A549 (cell line): Measurements from ENCODE around the gene TMEM97.

Experiments used
- BHLHE40 ChIP-seq: IDR thresholded peaks from 2 replicates; pipeline ENCODE4 v1.6.1; 2012; ENCODE audit warnings: low read depth, low read length, inconsistent platforms
- CHD4 ChIP-seq: fragments of 200-600 bp; sonication (generic); IDR thresholded peaks from 2 replicates; pipeline ENCODE4 v1.6.1; 2016; ENCODE audit warnings: antibody characterized with exemption, mild to moderate bottlenecking, borderline replicate concordance
- EP300 ChIP-seq, 2 experiments: fragments of >200 bp; sonication (Bioruptor Twin); formaldehyde crosslinking; IDR thresholded peaks; 2 replicates in 1 of 2; 3 replicates in 1 of 2; pipeline ENCODE4 v1.6.1; 2016 to 2017
- ESRRA ChIP-seq: fragments of 150-350 bp; IDR thresholded peaks from 2 replicates; pipeline ENCODE4 v1.6.1; 2014; ENCODE audit warnings: mild to moderate bottlenecking, low read length, borderline replicate concordance
- HDAC2 ChIP-seq: fragments of 200-600 bp; sonication (generic); IDR thresholded peaks from 2 replicates; pipeline ENCODE4 v1.6.1; 2016
- HOXA7 ChIP-seq: fragments of 250-450 bp; sonication (Bioruptor Pico); IDR thresholded peaks from 2 replicates; pipeline ENCODE4 v1.5.0; 2020; ENCODE audit warnings: mild to moderate bottlenecking, moderate library complexity
- JUN ChIP-seq, 2 experiments: fragments of >200 bp; sonication (Bioruptor Twin); formaldehyde crosslinking; IDR thresholded peaks; 2 replicates in 1 of 2; 3 replicates in 1 of 2; pipeline ENCODE4 v1.6.1; 2016 to 2017
- JUNB ChIP-seq: fragments of >200 bp; sonication (Bioruptor Twin); formaldehyde crosslinking; IDR thresholded peaks from 2 replicates; pipeline ENCODE4 v1.6.1; 2016
- MYC ChIP-seq: IDR thresholded peaks from 2 replicates; pipeline ENCODE4 v1.6.1; 2012; ENCODE audit warnings: mild to moderate bottlenecking, inconsistent platforms, low read length, improper control_type of control experiment, borderline replicate concordance
- POLR2A ChIP-seq: IDR thresholded peaks from 2 replicates; pipeline ENCODE4 v1.6.1; 2012; ENCODE audit warnings: mild to moderate bottlenecking, low read length
- POLR2AphosphoS2 ChIP-seq: conservative IDR thresholded peaks from 2 replicates; pipeline ENCODE4 v1.6.1; 2012; ENCODE audit warnings: low read length, improper control_type of control experiment, inconsistent platforms
- RAD21 ChIP-seq, 2 experiments: fragments of >200 bp in 1 of 2; sonication (Bioruptor Twin) in 1 of 2; formaldehyde crosslinking in 1 of 2; IDR thresholded peaks in 1 of 2; conservative IDR thresholded peaks in 1 of 2; 2 replicates in 1 of 2; 3 replicates in 1 of 2; pipeline ENCODE4 v1.6.1; 2012 to 2018; ENCODE audit warnings: inconsistent platforms in 1 of 2
- TF ChIP-seq, protein P1 (sequence below): fragments of >200 bp; sonication (Bioruptor Twin); formaldehyde crosslinking; IDR thresholded peaks from 3 replicates; pipeline ENCODE4 v1.5.1; 2016
- TF ChIP-seq, protein P2 (sequence below): IDR thresholded peaks from 2 replicates; pipeline ENCODE4 v1.6.1; 2012

DNA sequence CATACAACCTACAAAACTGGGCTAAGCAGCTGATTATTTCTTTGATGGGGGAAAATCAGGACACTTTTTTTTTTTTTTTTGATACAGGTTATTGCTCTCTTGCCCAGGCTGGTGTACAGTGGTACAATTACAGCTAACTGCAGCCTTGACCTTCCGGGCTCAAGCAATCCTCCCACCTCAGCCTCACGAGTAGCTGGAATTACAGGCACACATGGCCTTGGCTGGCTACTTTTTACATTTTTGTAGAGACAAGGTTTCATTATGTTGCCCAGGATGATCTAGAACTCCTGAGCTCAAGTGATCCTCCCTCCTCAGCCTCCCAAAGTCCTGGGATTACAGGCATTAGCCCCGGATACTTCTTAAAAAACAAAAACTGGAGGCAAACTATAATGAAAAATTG is 20.6 kb upstream of the TMEM97 start:
- no peak for TF ChIP-seq HOXA7 (CRISPR knock-in tag)
- TF ChIP-seq, protein P1, sequence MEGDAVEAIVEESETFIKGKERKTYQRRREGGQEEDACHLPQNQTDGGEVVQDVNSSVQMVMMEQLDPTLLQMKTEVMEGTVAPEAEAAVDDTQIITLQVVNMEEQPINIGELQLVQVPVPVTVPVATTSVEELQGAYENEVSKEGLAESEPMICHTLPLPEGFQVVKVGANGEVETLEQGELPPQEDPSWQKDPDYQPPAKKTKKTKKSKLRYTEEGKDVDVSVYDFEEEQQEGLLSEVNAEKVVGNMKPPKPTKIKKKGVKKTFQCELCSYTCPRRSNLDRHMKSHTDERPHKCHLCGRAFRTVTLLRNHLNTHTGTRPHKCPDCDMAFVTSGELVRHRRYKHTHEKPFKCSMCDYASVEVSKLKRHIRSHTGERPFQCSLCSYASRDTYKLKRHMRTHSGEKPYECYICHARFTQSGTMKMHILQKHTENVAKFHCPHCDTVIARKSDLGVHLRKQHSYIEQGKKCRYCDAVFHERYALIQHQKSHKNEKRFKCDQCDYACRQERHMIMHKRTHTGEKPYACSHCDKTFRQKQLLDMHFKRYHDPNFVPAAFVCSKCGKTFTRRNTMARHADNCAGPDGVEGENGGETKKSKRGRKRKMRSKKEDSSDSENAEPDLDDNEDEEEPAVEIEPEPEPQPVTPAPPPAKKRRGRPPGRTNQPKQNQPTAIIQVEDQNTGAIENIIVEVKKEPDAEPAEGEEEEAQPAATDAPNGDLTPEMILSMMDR, result no peak
- TF ChIP-seq EP300 (IDR thresholded peaks at IDR 0.05), result no peak
- TF ChIP-seq POLR2AphosphoS2, result no peak
- TF ChIP-seq POLR2A, result no peak
- TF ChIP-seq JUN (IDR thresholded peaks at IDR 0.05), result no peak
- TF ChIP-seq, protein P2, sequence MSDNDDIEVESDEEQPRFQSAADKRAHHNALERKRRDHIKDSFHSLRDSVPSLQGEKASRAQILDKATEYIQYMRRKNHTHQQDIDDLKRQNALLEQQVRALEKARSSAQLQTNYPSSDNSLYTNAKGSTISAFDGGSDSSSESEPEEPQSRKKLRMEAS, result no peak
- TF ChIP-seq MYC, result no peak
- TF ChIP-seq RAD21 (conservative IDR thresholded peaks at IDR 0.05 in 1 of 2, IDR thresholded peaks at IDR 0.05 in 1 of 2), result no peak
- no peak for TF ChIP-seq HDAC2
- no peak for TF ChIP-seq BHLHE40
- TF ChIP-seq ESRRA, result no peak
- no peak for TF ChIP-seq CHD4
- TF ChIP-seq JUNB, result no peak
